ENCODE data around the gene CAB39L. TPM values are rescaled to one million over a fixed set of nuclear protein-coding genes. Genes with fewer than 3 reads are reported as not detected.

Gene CAB39L
- total and polyA plus RNA-seq, 2 donors (not counting 3 experiments of a cell fraction or from before 2014, with no cell fraction given): 3.1 to 7.2 TPM

DNA sequence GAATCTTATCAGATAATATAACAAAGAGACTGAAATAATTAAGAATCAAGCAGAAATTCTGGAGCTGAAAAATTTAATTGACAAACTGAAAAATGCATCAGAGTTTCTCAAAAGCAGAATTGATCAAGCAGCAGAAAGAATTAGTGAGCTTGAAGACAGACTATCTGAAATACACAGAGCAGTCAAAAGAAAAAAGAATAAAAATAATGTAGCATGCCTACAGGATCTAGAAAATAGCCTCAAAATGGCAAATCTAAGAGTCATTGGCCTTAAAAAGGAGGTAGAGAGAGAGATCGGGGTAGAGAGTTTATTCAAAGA, 39.2 kb downstream of the CAB39L start:
- H4K20me1 ChIP-seq (replicated peaks; ENCODE audit: control insufficient read depth, extremely low read depth, insufficient read depth, low read length): no peaks in the 10 kb centered on the region
- H3K4me2 ChIP-seq (ENCODE audit: insufficient read depth, low read length): no peak overlapping the region
- H3K36me3 ChIP-seq (ENCODE audit: control insufficient read depth in 2 of 2, extremely low read depth in 1 of 2, insufficient read depth in 2 of 2, low read length in 2 of 2): no peaks in the 10 kb centered on the region
- dilution Hi-C loops (cut with MboI; ENCODE audit: extremely low pct_ligation_motif_present, low sequenced_read_pairs) (no loop called here), intact Hi-C loops (cut with micrococcal nuclease) (no loop called here)
- no peaks in the 10 kb centered on the region for H3K9me1 ChIP-seq (replicated peaks; ENCODE audit: control insufficient read depth, extremely low read depth, insufficient read depth, low read length)
- POLR2A ChIA-PET: no interaction called here
- no TSS peak for BruUV-seq (replicated peaks)
- CTCF ChIA-PET: no interaction called here
- H3K27ac ChIP-seq (ENCODE audit: insufficient read depth, low read depth, low read length): no peak overlapping the region
- H3K4me3 ChIP-seq (replicated peaks in 1 of 3; ENCODE audit: insufficient read depth in 1 of 3, low read depth in 1 of 3, low read length in 3 of 3): no peak overlapping the region
- no peaks in the 10 kb centered on the region for H3K79me2 ChIP-seq (ENCODE audit: control insufficient read depth, insufficient read depth, low read length)
- H3K9ac ChIP-seq (replicated peaks; ENCODE audit: extremely low read depth, insufficient read depth, low read length): no peak overlapping the region
- no peaks in the 10 kb centered on the region for H3K27me3 ChIP-seq (ENCODE audit: control insufficient read depth in 2 of 2, insufficient read depth in 2 of 2, low read length in 2 of 2)
- no peak overlapping the region for H2AFZ ChIP-seq (ENCODE audit: low read depth, low read length)
- TF ChIP-seq CTCF (IDR thresholded peaks at IDR 0.05; ENCODE audit: extremely low read depth in 1 of 2, insufficient read depth in 1 of 2, low read depth in 1 of 2, low read length in 2 of 2): no peak
- no peak for TF ChIP-seq EZH2 (IDR thresholded peaks at IDR 0.05; ENCODE audit: borderline replicate concordance, low read depth, low read length, severe bottlenecking)
- no peak for TF ChIP-seq MAX (IDR thresholded peaks at IDR 0.05; ENCODE audit: insufficient read depth, insufficient read length)
- TF ChIP-seq MYC (IDR thresholded peaks at IDR 0.05; ENCODE audit: low read depth, low read length): no peak
- no peak for TF ChIP-seq JUN (IDR thresholded peaks at IDR 0.05; ENCODE audit: borderline replicate concordance, insufficient read depth, insufficient read length, low read depth)
- no peak for TF ChIP-seq FOS (IDR thresholded peaks at IDR 0.05; ENCODE audit: borderline replicate concordance, insufficient read depth, low read length)
- no peak for TF ChIP-seq POLR2AphosphoS5 (IDR thresholded peaks at IDR 0.05; ENCODE audit: insufficient read depth, low read depth, low read length)
- TF ChIP-seq POLR2A (IDR thresholded peaks at IDR 0.05; ENCODE audit: low read depth, low read length): no peak
- no peak for TF ChIP-seq GATA2 (IDR thresholded peaks at IDR 0.05; ENCODE audit: insufficient read depth, insufficient read length, low read depth, low read length)
- no peak for DNase-seq (ENCODE audit: low read depth, low spot score)
- no peak for FAIRE-seq
- H3K4me1 ChIP-seq (ENCODE audit: control insufficient read depth, extremely low read depth, insufficient read depth, low read length): no peaks in the 10 kb centered on the region
- H3K9me3 ChIP-seq (replicated peaks; ENCODE audit: control insufficient read depth, insufficient read depth, low read length): no peaks in the 10 kb centered on the region

Measured in endothelial cell of umbilical vein (primary cell).